Measurements from ENCODE around the gene PARL.
"Not testable (repeated sequence)": the region's sequence is repeated elsewhere in the genome, so short reads cannot be mapped to it uniquely, and the experiment has no call there.

The PARL gene

GRCh38 chr3:183904833-183905780 is 20.4 kb upstream of the PARL start:
- DNase-seq = no peak

GRCh38 chr3:183898028-183898431 is 13.3 kb upstream of the PARL start:
- no peak for DNase-seq

- DNase-seq = no peak
Measured at GRCh38 chr3:183897606-183898005, 12.9 kb upstream of the PARL start.

GRCh38 chr3:183896610-183897009 is 11.9 kb upstream of the PARL start:
- DNase-seq = no peak

GRCh38 chr3:183896184-183896583 is 11.5 kb upstream of the PARL start:
- no peak for DNase-seq

GRCh38 chr3:183895774-183896173 is 11.1 kb upstream of the PARL start:
- no peak for DNase-seq

- DNase-seq = no peak
Measured at GRCh38 chr3:183895296-183895695, 10.6 kb upstream of the PARL start.

- DNase-seq = no peak
Measured at GRCh38 chr3:183892610-183893214, 8.0 kb upstream of the PARL start.

- DNase-seq = no peak
Measured at GRCh38 chr3:183885766-183886165, 1.1 kb upstream of the PARL start.

GRCh38 chr3:183884097-183884426 is 618 bp downstream of the PARL start:
- DNase-seq = no peak

GRCh38 chr3:183883291-183884096 is 1.2 kb downstream of the PARL start:
- no peak for DNase-seq

GRCh38 chr3:183880121-183880520 is 4.6 kb downstream of the PARL start:
- DNase-seq = no peak

- DNase-seq = no peak
Measured at GRCh38 chr3:183879243-183879642, 5.4 kb downstream of the PARL start.

- no peak for DNase-seq
Measured at GRCh38 chr3:183878071-183878470, 6.6 kb downstream of the PARL start.

GRCh38 chr3:183877227-183877626 is 7.5 kb downstream of the PARL start:
- not testable (repeated sequence) for DNase-seq

- no peak for DNase-seq
Measured at GRCh38 chr3:183875411-183875810, 9.3 kb downstream of the PARL start.

GRCh38 chr3:183873914-183874313 is 10.8 kb downstream of the PARL start:
- DNase-seq = no peak

- no peak for DNase-seq
Measured at GRCh38 chr3:183871541-183871940, 13.1 kb downstream of the PARL start.

- DNase-seq = no peak
Measured at GRCh38 chr3:183870563-183870962, 14.1 kb downstream of the PARL start.

GRCh38 chr3:183868796-183869195 is 15.9 kb downstream of the PARL start:
- DNase-seq = no peak

- DNase-seq = no peak
Measured at GRCh38 chr3:183862610-183863009, 22.1 kb downstream of the PARL start.

- no peak for DNase-seq
Measured at GRCh38 chr3:183857863-183858262, 26.8 kb downstream of the PARL start.

- no peak for DNase-seq
Measured at GRCh38 chr3:183854318-183855035, 30.2 kb downstream of the PARL start.
